ENCODE data around the gene PRKCD.
"Not testable (repeated sequence)": the region's sequence is repeated elsewhere in the genome, so short reads cannot be mapped to it uniquely, and the experiment has no call there.

The PRKCD gene

DNA sequence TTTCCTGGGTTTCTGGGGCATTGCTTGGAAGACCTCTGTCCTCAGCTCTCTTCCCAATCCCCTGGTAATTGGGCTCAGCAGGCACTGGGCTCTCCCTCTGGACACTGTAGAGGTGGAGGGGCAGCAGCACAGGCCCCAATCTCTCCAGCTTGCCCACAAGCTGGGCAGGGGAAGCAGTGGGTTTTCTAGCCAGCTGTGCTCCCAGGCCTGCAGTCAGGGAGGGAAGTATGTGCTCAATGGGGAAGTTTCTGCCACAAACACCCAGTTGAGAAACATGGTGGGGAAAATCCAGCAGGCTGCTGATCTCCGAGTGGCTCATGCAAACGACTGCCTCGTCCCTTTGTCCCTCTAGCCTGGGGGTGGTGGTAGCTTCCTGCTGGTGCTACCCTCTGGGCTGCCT, 18.0 kb upstream of the PRKCD start:
- no peak overlapping the region for H3K4me2 ChIP-seq (ENCODE audit: low read length)
- no peak overlapping the region for H3K9ac ChIP-seq (ENCODE audit: low read depth, low read length)
- no peaks in the 10 kb centered on the region for H3K27me3 ChIP-seq (ENCODE audit: control insufficient read depth, insufficient read depth, low read length)
- H3K4me3 ChIP-seq (ENCODE audit: low read length) = no peak overlapping the region
- no peaks in the 10 kb centered on the region for H3K36me3 ChIP-seq (ENCODE audit: insufficient read depth, low read length)
- peaks cover 11% of the 10 kb centered on the region for H3K4me1 ChIP-seq (ENCODE audit: control insufficient read depth, insufficient read depth, low read length)
- H3K9me3 ChIP-seq (replicated peaks; ENCODE audit: low read length) = no peaks in the 10 kb centered on the region

DNA sequence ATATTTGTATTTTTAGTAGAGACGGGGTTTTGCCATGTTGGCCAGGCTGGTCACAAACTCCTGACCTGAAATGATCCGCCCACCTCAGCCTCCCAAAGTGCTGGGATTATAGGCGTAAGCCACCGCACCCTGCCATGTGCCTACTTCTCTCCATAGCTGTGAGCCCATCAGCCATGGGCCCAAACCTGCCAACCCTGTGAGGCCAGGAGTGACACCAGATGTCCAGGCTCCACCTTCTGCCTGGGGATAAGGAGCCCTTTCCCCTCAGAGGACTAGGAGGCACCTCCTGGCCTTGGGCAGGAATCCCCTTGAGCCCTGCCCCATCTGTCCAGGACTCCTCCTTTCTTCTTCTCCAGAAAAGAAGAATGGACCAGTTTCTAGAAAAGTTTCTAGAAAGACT, 16.6 kb upstream of the PRKCD start:
- Histone ChIP-seq H3K27me3 (ENCODE audit: control insufficient read depth, insufficient read depth, low read length) (no peaks in the 10 kb centered on the region), H3K9ac (ENCODE audit: low read depth, low read length) (no peak overlapping the region), H3K36me3 (ENCODE audit: insufficient read depth, low read length) (no peaks in the 10 kb centered on the region), H3K9me3 (replicated peaks; ENCODE audit: low read length) (no peaks in the 10 kb centered on the region), H3K4me1 (ENCODE audit: control insufficient read depth, insufficient read depth, low read length) (peaks cover 11% of the 10 kb centered on the region), H3K4me3 (ENCODE audit: low read length) (no peak overlapping the region), H3K4me2 (ENCODE audit: low read length) (no peak overlapping the region)

DNA sequence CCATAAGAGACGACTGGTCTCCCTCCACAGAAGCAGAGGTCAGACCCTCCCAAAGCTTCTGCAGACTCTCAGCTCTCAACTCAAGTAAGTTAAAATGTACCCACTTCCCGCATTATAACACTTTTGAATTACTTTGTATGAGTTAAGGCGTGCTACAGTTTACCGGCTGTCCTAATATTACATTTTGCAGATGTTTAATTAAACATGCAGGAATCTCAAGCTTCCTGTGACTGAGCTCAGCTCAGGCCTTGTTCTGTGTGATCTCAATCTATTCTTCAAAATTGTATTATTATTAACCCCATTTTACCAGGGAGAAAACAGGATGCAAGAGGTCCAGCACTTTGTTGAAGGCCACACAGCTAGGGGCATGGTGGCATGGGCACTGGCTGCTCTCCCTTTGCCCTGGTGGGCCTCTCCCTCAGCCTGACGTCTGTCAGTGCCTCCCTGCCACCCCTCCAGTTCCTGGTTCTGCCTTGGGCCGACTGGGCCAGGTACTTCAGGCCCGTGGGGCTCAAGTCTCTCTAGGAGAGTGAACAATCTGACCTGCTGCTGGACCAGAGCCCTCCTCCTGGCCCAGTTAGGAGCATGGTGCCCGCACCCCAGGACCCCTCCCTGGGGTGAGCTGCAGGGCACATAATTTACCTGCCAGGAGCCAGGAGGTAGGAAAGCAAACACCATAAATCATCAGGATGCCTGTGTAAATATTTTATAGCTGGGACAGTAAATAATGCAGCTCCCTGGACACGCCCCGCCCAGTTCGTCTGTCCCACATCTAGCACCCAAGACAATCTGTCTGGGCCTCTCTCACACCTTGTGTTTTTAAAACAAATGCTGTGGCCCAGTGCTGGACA, 15.9 kb upstream of the PRKCD start:
- Histone ChIP-seq H3K36me3 (ENCODE audit: insufficient read depth, low read length) (no peaks in the 10 kb centered on the region), H3K4me1 (ENCODE audit: control insufficient read depth, insufficient read depth, low read length) (peaks cover 15% of the 10 kb centered on the region), H3K9ac (ENCODE audit: low read depth, low read length) (no peak overlapping the region), H3K4me3 (ENCODE audit: low read length) (no peak overlapping the region), H3K27me3 (ENCODE audit: control insufficient read depth, insufficient read depth, low read length) (no peaks in the 10 kb centered on the region), H3K4me2 (ENCODE audit: low read length) (no peak overlapping the region), H3K9me3 (replicated peaks; ENCODE audit: low read length) (no peaks in the 10 kb centered on the region)

DNA sequence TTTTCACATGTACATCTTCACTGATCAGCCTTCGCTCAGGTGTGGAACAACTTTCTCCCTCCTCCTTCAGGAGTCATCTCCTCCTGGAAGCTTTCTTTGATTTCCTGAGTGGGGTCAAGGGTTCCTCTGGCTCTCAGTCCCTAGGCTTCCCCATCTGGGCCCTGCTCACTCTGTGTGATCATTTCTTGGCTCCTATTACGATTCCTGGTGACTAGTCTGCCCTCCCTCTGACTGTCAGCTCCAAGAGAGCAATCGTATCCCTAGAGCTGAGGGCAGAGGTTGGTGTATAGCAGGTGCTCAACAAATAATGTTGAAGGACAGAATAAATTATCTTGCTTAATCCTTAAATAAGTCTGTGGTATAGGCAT, 15.3 kb upstream of the PRKCD start:
- Histone ChIP-seq H3K27me3 (ENCODE audit: control insufficient read depth, insufficient read depth, low read length) (no peaks in the 10 kb centered on the region), H3K4me3 (ENCODE audit: low read length) (no peak overlapping the region), H3K4me1 (ENCODE audit: control insufficient read depth, insufficient read depth, low read length) (peaks cover 17% of the 10 kb centered on the region), H3K9me3 (replicated peaks; ENCODE audit: low read length) (no peaks in the 10 kb centered on the region), H3K4me2 (ENCODE audit: low read length) (no peak overlapping the region), H3K36me3 (ENCODE audit: insufficient read depth, low read length) (no peaks in the 10 kb centered on the region), H3K9ac (ENCODE audit: low read depth, low read length) (no peak overlapping the region)

DNA sequence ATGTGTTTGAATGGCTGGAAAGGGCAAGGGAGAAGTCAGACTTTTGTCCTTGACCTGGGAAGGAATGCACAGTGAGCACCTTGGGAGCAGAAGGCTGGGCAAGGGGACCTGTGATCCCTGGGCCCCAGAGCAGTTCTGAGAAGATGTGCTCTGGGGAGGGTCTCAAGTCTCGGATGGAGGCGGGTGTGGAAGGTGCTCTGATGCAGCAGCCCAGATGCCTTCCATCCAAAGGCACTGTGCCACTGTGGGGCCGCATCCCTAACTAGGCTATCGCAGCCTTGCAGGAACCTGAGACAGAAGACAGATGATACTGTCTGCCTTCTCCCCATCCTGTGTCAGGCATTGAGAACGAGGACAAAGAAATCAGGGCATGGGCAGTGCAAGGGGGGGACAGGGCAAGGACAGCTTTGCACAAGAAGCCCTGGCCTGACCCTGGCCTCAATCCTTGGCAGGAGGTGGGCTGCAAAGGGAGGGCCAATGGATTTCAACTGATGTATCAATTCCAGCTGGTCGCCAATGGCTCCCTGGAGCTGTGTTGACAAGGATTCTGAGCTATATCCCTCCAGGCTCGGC, 14.6 kb upstream of the PRKCD start:
- Histone ChIP-seq H3K9ac (ENCODE audit: low read depth, low read length) (no peak overlapping the region), H3K4me3 (ENCODE audit: low read length) (no peak overlapping the region), H3K4me1 (ENCODE audit: control insufficient read depth, insufficient read depth, low read length) (peaks cover 13% of the 10 kb centered on the region), H3K27me3 (ENCODE audit: control insufficient read depth, insufficient read depth, low read length) (no peaks in the 10 kb centered on the region), H3K9me3 (replicated peaks; ENCODE audit: low read length) (no peaks in the 10 kb centered on the region), H3K36me3 (ENCODE audit: insufficient read depth, low read length) (no peaks in the 10 kb centered on the region), H3K4me2 (ENCODE audit: low read length) (no peak overlapping the region)

DNA sequence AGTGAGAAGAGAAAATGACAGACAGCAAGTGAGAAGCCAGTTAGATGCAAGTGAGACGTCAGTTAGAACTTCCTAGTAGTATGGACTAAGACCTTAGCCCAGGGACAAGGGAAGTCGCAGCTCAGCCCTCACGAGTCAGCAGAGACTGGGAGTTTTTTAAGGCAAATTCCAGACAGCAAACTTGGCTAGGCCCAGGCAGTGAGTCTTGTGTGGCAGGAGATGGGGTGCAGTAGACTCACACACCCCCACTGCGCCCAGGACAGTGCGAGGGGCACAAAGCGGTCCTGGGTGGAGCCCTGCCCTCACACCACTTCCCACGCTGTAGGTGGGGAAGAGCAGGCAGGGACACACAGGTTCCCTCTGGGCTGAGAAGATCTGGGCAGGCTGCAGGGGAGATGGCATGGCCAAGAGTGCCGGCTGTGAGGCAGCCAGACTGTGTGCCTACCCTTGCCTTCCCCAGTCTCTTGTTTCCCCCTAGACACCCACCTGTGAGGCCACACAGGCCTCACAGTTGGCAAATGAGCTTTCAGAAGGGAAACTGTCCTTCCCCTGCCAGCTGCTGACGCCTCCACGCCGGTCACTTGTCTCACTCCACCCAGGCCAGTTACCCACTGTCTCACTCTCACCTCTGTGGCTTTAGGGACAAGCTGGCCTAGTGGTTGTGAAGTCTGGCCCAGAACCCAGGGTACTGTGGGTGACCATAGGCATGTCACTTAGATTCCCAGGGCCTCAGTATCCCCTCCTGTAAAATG, 13.7 kb upstream of the PRKCD start:
- H3K36me3 ChIP-seq (ENCODE audit: insufficient read depth, low read length) = no peaks in the 10 kb centered on the region
- H3K4me2 ChIP-seq (ENCODE audit: low read length) = no peak overlapping the region
- no peaks in the 10 kb centered on the region for H3K9me3 ChIP-seq (replicated peaks; ENCODE audit: low read length)
- no peak overlapping the region for H3K9ac ChIP-seq (ENCODE audit: low read depth, low read length)
- no peaks in the 10 kb centered on the region for H3K27me3 ChIP-seq (ENCODE audit: control insufficient read depth, insufficient read depth, low read length)
- H3K4me3 ChIP-seq (ENCODE audit: low read length) = no peak overlapping the region
- H3K4me1 ChIP-seq (ENCODE audit: control insufficient read depth, insufficient read depth, low read length) = peaks cover 13% of the 10 kb centered on the region

DNA sequence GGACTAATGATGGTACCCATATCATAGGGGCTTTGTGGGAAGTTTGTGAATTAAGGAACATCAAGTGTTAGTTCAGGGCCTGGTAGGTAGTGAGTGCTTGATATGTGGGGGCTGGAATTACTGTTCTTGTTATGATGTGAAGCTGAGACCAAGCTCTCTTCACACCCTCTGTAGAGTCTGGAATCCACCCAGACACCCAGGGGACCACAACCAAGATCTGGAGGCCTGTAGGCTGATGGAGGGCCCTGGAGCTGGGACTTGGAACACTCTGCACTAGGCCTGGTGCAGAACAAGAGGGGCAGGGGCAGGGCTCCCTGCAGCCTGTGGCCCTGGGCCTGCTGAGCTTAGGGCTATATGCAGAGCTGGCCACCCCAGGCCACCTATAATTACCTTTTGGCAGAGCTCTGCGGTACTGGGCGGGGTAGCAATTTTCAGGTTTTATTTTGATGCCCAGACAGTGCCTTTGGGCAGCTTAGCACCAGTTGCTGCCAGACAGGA, 13.1 kb upstream of the PRKCD start:
- H3K4me3 ChIP-seq (ENCODE audit: low read length) = no peak overlapping the region
- peaks cover 13% of the 10 kb centered on the region for H3K4me1 ChIP-seq (ENCODE audit: control insufficient read depth, insufficient read depth, low read length)
- no peaks in the 10 kb centered on the region for H3K36me3 ChIP-seq (ENCODE audit: insufficient read depth, low read length)
- no peaks in the 10 kb centered on the region for H3K9me3 ChIP-seq (replicated peaks; ENCODE audit: low read length)
- no peak overlapping the region for H3K9ac ChIP-seq (ENCODE audit: low read depth, low read length)
- no peaks in the 10 kb centered on the region for H3K27me3 ChIP-seq (ENCODE audit: control insufficient read depth, insufficient read depth, low read length)
- H3K4me2 ChIP-seq (ENCODE audit: low read length) = no peak overlapping the region

DNA sequence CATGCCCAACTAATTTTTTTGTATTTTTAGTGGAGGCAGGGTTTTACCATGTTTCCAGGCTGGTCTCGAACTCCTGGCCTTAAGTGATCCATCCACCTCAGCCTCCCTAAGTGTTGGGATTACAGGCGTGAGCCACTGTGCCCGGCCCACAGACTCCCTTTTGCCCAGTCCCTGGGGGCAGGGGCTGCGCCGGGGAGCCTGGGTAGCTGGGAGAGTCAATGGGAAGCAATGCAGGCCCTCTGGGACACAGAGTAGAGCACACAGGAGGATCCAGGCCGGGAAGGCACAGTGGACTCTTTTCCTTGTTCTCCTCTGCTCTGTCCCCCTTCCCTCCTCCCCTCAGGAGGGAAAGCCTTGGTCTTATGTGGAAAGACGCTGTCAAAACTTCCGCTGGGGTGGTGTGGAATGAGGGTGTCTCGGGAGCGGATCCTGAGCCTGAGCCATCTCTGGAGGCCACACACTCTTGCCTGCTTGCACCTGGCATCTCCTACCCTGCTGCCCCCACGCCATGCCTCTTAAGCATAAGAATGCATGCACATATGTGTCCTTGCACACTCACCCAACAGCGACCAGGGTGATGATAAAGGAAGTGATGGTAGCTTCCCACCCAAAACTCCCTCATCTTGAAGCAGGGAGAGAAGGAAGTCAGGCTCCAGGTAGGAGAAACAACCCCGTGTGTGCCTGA, 11.9 kb upstream of the PRKCD start:
- no peaks in the 10 kb centered on the region for H3K36me3 ChIP-seq (ENCODE audit: insufficient read depth, low read length)
- no peak overlapping the region for H3K9ac ChIP-seq (ENCODE audit: low read depth, low read length)
- no peak overlapping the region for H3K4me2 ChIP-seq (ENCODE audit: low read length)
- peaks cover 13% of the 10 kb centered on the region for H3K4me1 ChIP-seq (ENCODE audit: control insufficient read depth, insufficient read depth, low read length)
- no peak overlapping the region for H3K4me3 ChIP-seq (ENCODE audit: low read length)
- H3K27me3 ChIP-seq (ENCODE audit: control insufficient read depth, insufficient read depth, low read length) = peaks cover 4% of the 10 kb centered on the region
- H3K9me3 ChIP-seq (replicated peaks; ENCODE audit: low read length) = no peaks in the 10 kb centered on the region

DNA sequence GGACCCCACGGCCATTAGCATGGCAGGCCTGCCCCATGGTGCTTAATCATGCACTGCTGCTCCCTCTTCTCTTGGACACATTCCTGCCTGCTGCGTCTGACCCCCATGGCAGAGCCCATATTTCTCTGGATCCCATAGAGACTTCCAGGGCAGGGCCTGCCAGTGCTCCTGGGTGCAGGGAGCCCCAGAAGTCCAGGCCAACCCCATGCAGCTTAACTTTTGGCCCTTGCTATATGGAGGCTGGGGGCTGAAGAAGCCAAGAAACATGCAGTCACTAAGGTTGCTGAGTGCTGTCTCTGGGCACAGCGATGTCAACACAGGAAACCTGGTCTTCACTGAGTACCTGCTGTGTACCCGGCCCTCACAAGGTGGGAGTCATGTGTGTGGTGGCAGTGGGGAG, 11.3 kb upstream of the PRKCD start:
- no peaks in the 10 kb centered on the region for H3K36me3 ChIP-seq (ENCODE audit: insufficient read depth, low read length)
- peaks cover 13% of the 10 kb centered on the region for H3K4me1 ChIP-seq (ENCODE audit: control insufficient read depth, insufficient read depth, low read length)
- H3K27me3 ChIP-seq (ENCODE audit: control insufficient read depth, insufficient read depth, low read length) = peaks cover 4% of the 10 kb centered on the region
- no peak overlapping the region for H3K4me3 ChIP-seq (ENCODE audit: low read length)
- no peak overlapping the region for H3K9ac ChIP-seq (ENCODE audit: low read depth, low read length)
- no peaks in the 10 kb centered on the region for H3K9me3 ChIP-seq (replicated peaks; ENCODE audit: low read length)
- peak overlapping the region; percentile 19 for H3K4me2 ChIP-seq (ENCODE audit: low read length)

DNA sequence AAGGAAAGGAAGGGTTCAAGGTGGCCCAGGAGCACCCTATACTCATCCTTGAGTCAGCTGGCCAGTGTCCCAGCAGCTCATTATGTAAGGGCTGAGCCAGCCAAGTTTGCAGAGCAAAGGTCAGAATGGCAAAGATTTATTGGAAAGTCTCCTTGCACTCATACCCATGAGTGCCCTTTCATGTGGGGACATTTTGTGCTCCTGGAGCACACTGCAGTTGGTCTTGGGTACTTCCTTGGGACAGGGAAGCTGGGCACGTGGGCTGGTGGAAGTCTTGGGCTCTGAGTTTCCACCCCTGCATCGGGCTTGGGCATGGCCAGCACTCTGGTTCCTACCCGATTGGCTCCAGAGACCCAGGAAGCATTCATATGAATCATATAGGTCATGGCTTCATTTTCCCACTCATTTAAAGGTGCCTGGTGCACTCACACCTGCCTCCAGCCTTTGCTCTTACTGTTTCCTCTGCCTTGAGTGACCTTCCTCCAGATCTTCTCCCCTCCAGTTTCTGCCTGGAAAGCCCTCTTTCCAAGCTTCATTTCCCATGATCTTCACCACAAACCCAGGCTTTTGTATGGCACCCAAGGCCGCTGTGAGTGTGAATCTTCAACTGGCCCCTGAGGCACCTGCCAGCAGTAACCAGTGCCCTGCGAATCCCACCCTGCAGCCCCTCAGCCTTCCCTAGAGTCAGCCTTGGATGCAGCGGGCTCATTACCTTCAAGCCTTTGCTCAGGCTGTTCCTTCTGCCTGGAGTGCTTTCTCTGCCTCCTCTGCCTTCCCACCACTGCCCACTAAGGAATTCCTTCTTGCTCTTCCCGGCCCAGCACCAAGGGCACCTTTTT, 10.5 kb upstream of the PRKCD start:
- Histone ChIP-seq H3K4me1 (ENCODE audit: control insufficient read depth, insufficient read depth, low read length) (peaks cover 17% of the 10 kb centered on the region), H3K9me3 (replicated peaks; ENCODE audit: low read length) (no peaks in the 10 kb centered on the region), H3K4me2 (ENCODE audit: low read length) (peak overlapping the region; percentile 19), H3K27me3 (ENCODE audit: control insufficient read depth, insufficient read depth, low read length) (peaks cover 6% of the 10 kb centered on the region), H3K36me3 (ENCODE audit: insufficient read depth, low read length) (no peaks in the 10 kb centered on the region), H3K4me3 (ENCODE audit: low read length) (no peak overlapping the region), H3K9ac (ENCODE audit: low read depth, low read length) (no peak overlapping the region)

DNA sequence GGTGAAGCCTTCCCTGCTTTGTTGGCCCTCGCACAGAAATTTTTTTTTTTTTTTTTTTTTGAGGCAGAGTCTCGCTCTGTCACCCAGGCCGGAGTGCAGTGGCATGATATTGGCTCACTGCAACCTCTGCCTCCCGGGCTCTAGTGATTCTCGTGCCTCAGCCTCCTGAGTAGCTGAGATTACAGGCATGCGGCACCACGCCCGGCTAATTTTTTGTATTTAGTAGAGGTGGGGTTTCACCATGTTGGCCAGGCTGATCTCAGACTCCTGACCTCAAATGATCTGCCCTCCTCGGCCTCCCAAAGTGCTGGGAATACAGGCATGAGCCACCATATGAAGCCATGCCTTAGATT, 9.9 kb upstream of the PRKCD start:
- not testable (repeated sequence) for H3K36me3 ChIP-seq (ENCODE audit: insufficient read depth, low read length); H3K27me3 ChIP-seq (ENCODE audit: control insufficient read depth, insufficient read depth, low read length); H3K4me2 ChIP-seq (ENCODE audit: low read length); H3K9me3 ChIP-seq (replicated peaks; ENCODE audit: low read length); H3K9ac ChIP-seq (ENCODE audit: low read depth, low read length); H3K4me3 ChIP-seq (ENCODE audit: low read length)
- H3K4me1 ChIP-seq (ENCODE audit: control insufficient read depth, insufficient read depth, low read length) = peaks cover 17% of the 10 kb centered on the region
